IPS-18c (cell line): ENCODE measurements around the gene GZMM.

Experiments used
- H3K4me3 ChIP-seq: 2 replicates; pipeline ENCODE4 v1.7.0; 2013; ENCODE audit warnings: low read depth, mild to moderate bottlenecking, low read length, moderate library complexity; ENCODE audit not compliant: insufficient read depth
- H3K9me3 ChIP-seq: one replicate; pipeline ENCODE4 v1.6.1; 2013; ENCODE audit warnings: mild to moderate bottlenecking, low read length, moderate library complexity; ENCODE audit not compliant: control insufficient read depth, insufficient read depth

The GZMM gene

GRCh38 chr19:543910-544608 is at the start of gene GZMM:
Gene GZMM, plus strand, starts transcription at chr19:544053. Its CDS starts 19 bp downstream, at chr19:544072.
- no peaks in the 10 kb centered on the region for H3K9me3 ChIP-seq
- H3K4me3 ChIP-seq = no peak within 1 kb of the TSS

- no peak overlapping the region for H3K4me3 ChIP-seq
- no peaks in the 10 kb centered on the region for H3K9me3 ChIP-seq
These were observed 49.4 kb upstream of the GZMM start for GRCh38 chr19:494171-495080.

DNA sequence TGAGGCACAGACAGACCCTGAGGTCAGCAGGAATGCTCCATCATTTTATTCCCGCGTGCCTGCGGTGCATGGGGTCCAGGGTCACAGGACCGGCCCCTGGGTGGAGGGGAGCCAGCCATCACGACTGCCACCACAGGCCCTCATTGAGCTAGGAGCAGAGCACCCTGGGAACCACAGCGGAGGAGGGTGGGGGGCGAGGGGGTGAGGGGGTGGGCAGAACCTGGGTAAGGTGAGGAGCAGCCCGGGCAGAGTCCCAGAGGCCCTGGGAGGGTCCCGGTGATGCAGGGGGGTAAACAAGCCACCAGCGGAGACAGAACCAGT is 48.8 kb upstream of the GZMM start:
- Histone ChIP-seq H3K4me3 (no peak overlapping the region), H3K9me3 (no peaks in the 10 kb centered on the region)

- H3K4me3 ChIP-seq = peak overlapping the region; percentile 38; the same call in 1 of the 2 replicates
- H3K9me3 ChIP-seq = no peaks in the 10 kb centered on the region
These were observed 48.3 kb upstream of the GZMM start for GRCh38 chr19:495402-496111.

DNA sequence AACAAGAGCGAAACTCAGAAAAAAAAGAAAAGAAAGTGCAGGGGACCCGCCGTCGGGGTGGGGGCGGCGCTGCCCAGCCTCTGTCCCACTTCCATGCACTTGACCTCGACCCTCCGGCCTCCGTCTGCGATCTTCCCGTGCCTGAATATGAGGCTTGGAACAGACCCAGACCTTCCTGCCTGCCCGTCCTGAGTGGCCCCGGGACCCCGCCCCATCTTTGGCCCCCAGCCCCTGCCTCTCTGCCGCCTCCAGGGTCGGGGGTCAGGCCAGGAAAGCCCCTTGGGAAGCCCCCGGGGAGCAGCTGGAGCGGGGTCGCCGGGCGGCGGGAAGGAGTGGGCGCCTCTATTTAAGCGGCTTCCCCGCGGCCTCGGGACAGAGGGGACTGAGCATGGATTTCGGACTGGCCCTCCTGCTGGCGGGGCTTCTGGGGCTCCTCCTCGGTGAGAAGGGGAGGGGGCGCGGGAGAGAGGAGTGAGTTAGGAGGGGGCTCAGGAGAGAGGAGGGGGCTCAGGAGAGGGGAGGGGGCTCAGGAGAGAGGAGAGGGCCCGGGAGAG is 47.7 kb upstream of the GZMM start, which contains the start of gene MADCAM1:
Gene MADCAM1 (plus strand): TSS at position 375 of the 554 bp plus-strand sequence. CDS start 14 bp downstream, at position 389.
- Histone ChIP-seq H3K4me3 (peak within 1 kb of the TSS; percentile 53; the same call in 1 of the 2 replicates), H3K9me3 (no peaks in the 10 kb centered on the region)

GRCh38 chr19:496986-497385 is 46.9 kb upstream of the GZMM start:
- no peak overlapping the region for H3K4me3 ChIP-seq
- H3K9me3 ChIP-seq = no peaks in the 10 kb centered on the region

DNA sequence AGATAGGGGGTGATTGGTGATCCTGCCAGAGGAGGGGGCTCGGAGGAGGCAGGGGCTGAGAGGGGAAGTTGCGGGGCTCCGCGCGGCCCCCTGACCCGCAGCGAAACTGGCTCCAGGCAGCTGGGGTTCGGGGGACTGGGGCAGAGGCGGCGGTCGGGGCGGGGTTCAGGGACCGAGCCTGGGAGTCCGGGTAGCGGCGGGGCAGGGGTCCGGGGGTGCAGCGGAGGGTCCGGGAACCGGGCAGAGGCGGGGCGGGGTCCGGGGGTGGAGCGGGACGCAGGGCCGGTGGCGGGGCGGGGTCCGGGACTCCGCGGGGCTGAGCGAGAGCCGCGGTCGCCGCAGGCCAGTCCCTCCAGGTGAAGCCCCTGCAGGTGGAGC is 46.4 kb upstream of the GZMM start:
- peak overlapping the region; percentile 53 for H3K4me3 ChIP-seq
- H3K9me3 ChIP-seq = no peaks in the 10 kb centered on the region

DNA sequence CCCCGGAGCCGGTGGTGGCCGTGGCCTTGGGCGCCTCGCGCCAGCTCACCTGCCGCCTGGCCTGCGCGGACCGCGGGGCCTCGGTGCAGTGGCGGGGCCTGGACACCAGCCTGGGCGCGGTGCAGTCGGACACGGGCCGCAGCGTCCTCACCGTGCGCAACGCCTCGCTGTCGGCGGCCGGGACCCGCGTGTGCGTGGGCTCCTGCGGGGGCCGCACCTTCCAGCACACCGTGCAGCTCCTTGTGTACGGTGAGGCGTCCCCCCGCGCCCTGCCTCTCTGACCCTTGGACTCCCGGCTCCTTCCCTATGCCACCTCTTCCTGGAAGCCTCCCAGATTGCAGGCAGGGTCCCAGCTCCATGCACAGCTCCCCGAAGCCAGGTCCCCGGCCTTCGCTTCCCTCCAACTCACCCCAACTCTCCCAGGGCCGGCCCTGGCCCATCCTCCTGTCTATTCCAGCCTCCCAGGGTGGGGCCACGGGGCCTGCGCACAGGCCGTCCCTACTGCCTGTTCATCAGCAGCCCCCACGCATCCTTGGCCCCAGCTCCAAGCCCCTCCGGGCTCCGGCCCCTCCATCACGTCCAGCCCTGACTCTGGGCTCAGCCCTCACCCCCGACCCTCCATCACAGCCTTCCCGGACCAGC is 45.9 kb upstream of the GZMM start:
- peak overlapping the region; percentile 53 for H3K4me3 ChIP-seq
- H3K9me3 ChIP-seq = no peaks in the 10 kb centered on the region

GRCh38 chr19:498511-498891 is 45.4 kb upstream of the GZMM start:
- H3K4me3 ChIP-seq = peak overlapping the region; percentile 53; the same call in 1 of the 2 replicates
- H3K9me3 ChIP-seq = no peaks in the 10 kb centered on the region

GRCh38 chr19:498977-499623 is 44.8 kb upstream of the GZMM start:
- H3K9me3 ChIP-seq = no peaks in the 10 kb centered on the region
- no peak overlapping the region for H3K4me3 ChIP-seq

- no peak overlapping the region for H3K4me3 ChIP-seq
- no peaks in the 10 kb centered on the region for H3K9me3 ChIP-seq
These were observed 42.2 kb upstream of the GZMM start for GRCh38 chr19:501646-502045.

DNA sequence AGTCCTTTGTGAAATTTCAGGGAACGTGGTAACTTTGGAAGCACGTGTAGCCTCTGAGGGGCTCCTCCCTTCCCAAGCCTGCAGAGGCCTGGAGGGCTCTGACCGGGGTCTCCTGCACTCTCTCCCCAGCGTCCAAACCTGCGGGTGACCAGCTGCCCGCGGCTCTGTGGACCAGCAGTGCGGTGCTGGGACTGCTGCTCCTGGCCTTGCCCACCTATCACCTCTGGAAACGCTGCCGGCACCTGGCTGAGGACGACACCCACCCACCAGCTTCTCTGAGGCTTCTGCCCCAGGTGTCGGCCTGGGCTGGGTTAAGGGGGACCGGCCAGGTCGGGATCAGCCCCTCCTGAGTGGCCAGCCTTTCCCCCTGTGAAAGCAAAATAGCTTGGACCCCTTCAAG is 39.2 kb upstream of the GZMM start:
- Histone ChIP-seq H3K4me3 (no peak overlapping the region), H3K9me3 (peaks cover under 1% of the 10 kb centered on the region)

- Histone ChIP-seq H3K4me3 (peak overlapping the region; percentile 97), H3K9me3 (peaks cover 2% of the 10 kb centered on the region)
These were observed 37.2 kb upstream of the GZMM start for GRCh38 chr19:506404-507285.

DNA sequence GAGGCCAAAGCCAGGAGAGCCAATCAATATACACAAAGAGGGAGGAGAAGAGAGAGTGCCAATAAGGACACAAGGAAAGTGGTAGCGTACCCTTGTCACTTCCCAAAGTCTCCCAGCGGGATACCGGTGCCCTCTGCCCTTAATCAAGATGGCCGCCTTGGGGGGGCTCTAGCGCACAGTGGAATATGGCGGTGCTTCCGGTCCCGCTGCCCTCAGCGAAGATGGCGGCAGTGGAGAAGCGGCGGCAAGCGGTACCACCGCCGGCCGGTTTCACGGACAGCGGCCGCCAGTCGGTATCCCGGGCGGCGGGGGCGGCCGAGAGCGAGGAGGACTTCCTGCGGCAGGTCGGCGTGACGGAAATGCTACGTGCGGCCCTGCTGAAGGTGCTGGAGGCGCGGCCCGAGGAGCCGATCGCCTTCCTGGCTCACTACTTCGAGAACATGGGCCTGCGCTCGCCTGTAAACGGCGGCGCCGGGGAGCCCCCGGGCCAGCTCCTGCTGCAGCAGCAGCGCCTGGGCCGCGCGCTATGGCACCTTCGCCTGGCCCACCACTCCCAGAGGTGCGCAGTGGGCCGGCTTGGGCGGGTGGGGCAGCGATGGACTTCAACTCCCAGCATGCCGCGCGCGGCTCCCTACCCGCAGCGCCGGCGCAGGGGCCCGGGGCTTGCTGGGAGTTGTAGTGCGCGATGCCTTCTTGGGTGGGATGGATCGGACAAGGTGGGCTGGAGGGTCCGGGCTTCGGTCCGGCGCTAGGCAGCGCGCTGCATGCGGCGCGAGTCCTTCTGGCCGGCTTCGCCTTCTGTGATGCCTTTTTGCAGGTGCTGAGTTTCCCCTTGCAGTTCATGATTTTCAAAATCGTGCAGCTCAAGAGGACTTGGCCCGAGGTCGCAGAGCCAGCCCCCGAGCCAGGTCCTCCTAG is 36.3 kb upstream of the GZMM start, which contains the start of gene TPGS1:
Gene TPGS1 (plus strand): TSS at position 212 of the 918 bp plus-strand sequence. CDS start 10 bp downstream, at position 222.
- Histone ChIP-seq H3K9me3 (peaks cover 2% of the 10 kb centered on the region), H3K4me3 (peak within 1 kb of the TSS; percentile 97)
